K562 (cell line): ENCODE results near the gene VWA3A.

Source experiments
- CBX8 ChIP-seq: fragments of 200-600 bp; sonication (generic); IDR thresholded peaks from 2 replicates; pipeline ENCODE4 v1.6.1; 2012; ENCODE audit warnings: borderline replicate concordance, mixed run types, low read depth, mild to moderate bottlenecking, moderate library complexity, mixed read lengths, low read length, control low read depth, inconsistent platforms; ENCODE audit not compliant: poor library complexity, severe bottlenecking; ENCODE audit errors: extremely low read depth
- RAD51 ChIP-seq: fragments of 450-650 bp; IDR thresholded peaks from 2 replicates; pipeline ENCODE4 v1.7.1; 2016; ENCODE audit warnings: low read depth, mild to moderate bottlenecking, borderline replicate concordance
- SETDB1 ChIP-seq: IDR thresholded peaks from one replicate; pipeline ENCODE4 v1.6.1; 2012; ENCODE audit warnings: low read length, control low read depth, inconsistent platforms
- SMAD4 ChIP-seq: fragments of 250-450 bp; sonication (Bioruptor Pico); conservative IDR thresholded peaks from 2 replicates; pipeline ENCODE4 v1.8.0; 2021; ENCODE audit warnings: inconsistent platforms, mild to moderate bottlenecking, moderate library complexity
- ZC3H4 ChIP-seq: sonication (generic); formaldehyde crosslinking; IDR thresholded peaks from 2 replicates; pipeline ENCODE4 v1.9.0; 2021; ENCODE audit warnings: missing genetic modification reagents, borderline replicate concordance
- TF ChIP-seq, protein P1 (sequence below), 3 experiments: IDR thresholded peaks in 2 of 3; conservative IDR thresholded peaks in 1 of 3; 2 replicates each; pipeline ENCODE4 v1.5.1; 2011 to 2012; ENCODE audit warnings: low read length in 3 of 3, mild to moderate bottlenecking in 3 of 3, control low read depth in 2 of 3, improper control_type of control experiment in 1 of 3, inconsistent platforms in 1 of 3, low read depth in 1 of 3, mixed read lengths in 1 of 3, moderate library complexity in 1 of 3; ENCODE audit not compliant: insufficient read depth in 2 of 3
- TF ChIP-seq, protein P2 (sequence below): fragments of 250-450 bp; sonication (Bioruptor Pico); IDR thresholded peaks from 2 replicates; pipeline ENCODE4 v1.8.0; 2021; ENCODE audit warnings: moderate library complexity, mild to moderate bottlenecking, inconsistent platforms

GRCh38 chr16:22177968-22178930, 85.9 kb downstream of the VWA3A start:
- TF ChIP-seq, protein P1, sequence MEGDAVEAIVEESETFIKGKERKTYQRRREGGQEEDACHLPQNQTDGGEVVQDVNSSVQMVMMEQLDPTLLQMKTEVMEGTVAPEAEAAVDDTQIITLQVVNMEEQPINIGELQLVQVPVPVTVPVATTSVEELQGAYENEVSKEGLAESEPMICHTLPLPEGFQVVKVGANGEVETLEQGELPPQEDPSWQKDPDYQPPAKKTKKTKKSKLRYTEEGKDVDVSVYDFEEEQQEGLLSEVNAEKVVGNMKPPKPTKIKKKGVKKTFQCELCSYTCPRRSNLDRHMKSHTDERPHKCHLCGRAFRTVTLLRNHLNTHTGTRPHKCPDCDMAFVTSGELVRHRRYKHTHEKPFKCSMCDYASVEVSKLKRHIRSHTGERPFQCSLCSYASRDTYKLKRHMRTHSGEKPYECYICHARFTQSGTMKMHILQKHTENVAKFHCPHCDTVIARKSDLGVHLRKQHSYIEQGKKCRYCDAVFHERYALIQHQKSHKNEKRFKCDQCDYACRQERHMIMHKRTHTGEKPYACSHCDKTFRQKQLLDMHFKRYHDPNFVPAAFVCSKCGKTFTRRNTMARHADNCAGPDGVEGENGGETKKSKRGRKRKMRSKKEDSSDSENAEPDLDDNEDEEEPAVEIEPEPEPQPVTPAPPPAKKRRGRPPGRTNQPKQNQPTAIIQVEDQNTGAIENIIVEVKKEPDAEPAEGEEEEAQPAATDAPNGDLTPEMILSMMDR (IDR thresholded peaks at IDR 0.05 in 2 of 3, conservative IDR thresholded peaks at IDR 0.05 in 1 of 3; ENCODE audit: insufficient read depth in 2 of 3, low read depth in 1 of 3, low read length in 3 of 3) = no peak
- TF ChIP-seq CBX8 = no peak
- no peak for TF ChIP-seq SMAD4 (CRISPR knock-in tag)
- no peak for TF ChIP-seq RAD51
- no peak for TF ChIP-seq SETDB1
- TF ChIP-seq, protein P2, sequence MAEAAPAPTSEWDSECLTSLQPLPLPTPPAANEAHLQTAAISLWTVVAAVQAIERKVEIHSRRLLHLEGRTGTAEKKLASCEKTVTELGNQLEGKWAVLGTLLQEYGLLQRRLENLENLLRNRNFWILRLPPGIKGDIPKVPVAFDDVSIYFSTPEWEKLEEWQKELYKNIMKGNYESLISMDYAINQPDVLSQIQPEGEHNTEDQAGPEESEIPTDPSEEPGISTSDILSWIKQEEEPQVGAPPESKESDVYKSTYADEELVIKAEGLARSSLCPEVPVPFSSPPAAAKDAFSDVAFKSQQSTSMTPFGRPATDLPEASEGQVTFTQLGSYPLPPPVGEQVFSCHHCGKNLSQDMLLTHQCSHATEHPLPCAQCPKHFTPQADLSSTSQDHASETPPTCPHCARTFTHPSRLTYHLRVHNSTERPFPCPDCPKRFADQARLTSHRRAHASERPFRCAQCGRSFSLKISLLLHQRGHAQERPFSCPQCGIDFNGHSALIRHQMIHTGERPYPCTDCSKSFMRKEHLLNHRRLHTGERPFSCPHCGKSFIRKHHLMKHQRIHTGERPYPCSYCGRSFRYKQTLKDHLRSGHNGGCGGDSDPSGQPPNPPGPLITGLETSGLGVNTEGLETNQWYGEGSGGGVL (CRISPR knock-in tag) = no peak
- TF ChIP-seq ZC3H4 (CRISPR knock-in tag) = no peak
